A549 treated with AZD2906 at 1 μM for 4 hours (cell line): ENCODE data around the gene PNRC2. TPM values are rescaled to one million over a fixed set of nuclear protein-coding genes. Genes with fewer than 3 reads are reported as not detected.

Experiments used
- total RNA-seq: library from RNA; stranded (reverse); fragments of 200-300 nt; extraction: Qiagen RNA extraction; gene quantifications from 5 replicates; pipeline ENCODE4 v1.2.3, GENCODE V29; 2022

PNRC2 gene, protein sequence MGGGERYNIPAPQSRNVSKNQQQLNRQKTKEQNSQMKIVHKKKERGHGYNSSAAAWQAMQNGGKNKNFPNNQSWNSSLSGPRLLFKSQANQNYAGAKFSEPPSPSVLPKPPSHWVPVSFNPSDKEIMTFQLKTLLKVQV
- 29.0 to 39.1 TPM (median 33.8 TPM) in 5 replicates for total RNA-seq

DNA sequence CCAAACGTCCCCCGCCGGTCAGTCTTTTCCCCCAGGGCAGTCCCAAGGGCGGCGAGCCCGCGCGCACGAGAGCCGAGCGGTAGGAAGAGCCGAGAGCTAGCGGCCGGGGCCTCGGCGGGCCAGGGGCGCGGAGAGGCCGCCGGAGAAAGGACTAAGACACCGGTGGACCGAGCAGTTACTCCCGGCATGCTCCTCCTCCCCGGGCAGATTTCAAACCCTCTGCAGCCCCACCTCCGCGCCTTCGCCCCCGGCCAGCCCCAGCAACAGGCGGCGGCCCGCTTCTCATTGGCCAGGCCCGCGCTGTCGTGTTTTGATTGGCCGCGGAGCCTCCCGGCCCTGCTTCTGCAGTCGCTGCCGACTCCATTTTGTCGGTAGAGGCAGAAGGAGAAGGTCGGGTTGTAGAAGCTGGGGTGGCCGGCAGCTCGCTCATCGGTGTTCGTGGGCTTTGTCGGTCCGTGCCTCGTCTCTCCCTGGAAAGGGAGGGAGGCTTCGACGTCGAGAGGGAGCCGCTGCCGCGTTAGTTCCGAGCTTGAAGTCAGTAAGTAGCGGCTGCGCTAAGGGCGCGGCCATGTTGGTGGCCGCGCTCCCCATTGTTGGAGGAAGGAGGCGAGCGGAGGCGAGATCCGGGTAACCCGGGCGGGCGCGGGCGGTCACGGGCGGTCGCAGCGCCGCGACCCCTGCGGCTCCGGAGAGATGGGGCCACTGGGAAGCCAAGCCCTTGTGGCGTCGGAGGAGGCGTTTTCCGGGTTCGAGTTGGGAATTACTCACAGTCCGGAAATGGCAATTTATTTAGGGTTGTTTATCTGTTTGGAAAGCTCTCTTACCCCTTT, at the start of gene PNRC2:
Gene PNRC2, plus strand, starts transcription at position 368 of the 830 bp plus-strand sequence. CDS start 1,630 bp downstream, outside the sequence.

DNA sequence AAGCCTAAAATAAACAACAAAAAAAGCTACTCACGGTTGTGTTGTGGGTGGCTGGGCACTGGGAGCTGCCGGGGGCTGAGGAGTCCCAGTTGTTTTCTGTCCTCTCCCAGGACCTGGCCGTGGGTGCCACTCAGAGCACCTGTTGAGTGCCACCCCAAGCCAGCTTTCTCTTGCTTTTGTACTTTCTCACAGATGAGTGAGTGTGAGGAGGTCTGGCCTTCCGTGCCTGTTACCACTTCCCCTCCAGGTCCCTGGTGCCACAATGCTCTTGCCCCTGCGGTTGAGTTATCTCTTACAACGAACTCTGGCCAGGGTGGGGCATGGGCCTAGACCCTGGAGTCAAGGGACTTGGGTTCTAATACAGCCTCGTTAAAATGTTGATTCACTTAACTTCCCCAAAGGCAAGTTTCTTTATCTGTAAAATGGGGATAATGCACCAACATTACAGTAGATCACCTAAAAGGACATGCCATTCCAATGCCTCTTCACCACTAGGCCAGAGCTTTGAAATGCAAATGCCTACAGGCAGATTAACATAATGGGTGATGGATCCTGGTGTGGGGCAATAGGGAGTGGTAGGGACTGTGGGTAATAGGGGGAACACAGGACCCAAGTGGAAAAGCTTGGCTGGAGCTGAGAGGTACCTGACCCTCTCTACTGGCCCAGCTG, 46.3 kb upstream of the PNRC2 start, which contains the start of gene CNR2:
Gene CNR2, minus strand, starts transcription at position 151 of the 669 bp plus-strand sequence. CDS start 37,745 bp downstream, outside the sequence.

DNA sequence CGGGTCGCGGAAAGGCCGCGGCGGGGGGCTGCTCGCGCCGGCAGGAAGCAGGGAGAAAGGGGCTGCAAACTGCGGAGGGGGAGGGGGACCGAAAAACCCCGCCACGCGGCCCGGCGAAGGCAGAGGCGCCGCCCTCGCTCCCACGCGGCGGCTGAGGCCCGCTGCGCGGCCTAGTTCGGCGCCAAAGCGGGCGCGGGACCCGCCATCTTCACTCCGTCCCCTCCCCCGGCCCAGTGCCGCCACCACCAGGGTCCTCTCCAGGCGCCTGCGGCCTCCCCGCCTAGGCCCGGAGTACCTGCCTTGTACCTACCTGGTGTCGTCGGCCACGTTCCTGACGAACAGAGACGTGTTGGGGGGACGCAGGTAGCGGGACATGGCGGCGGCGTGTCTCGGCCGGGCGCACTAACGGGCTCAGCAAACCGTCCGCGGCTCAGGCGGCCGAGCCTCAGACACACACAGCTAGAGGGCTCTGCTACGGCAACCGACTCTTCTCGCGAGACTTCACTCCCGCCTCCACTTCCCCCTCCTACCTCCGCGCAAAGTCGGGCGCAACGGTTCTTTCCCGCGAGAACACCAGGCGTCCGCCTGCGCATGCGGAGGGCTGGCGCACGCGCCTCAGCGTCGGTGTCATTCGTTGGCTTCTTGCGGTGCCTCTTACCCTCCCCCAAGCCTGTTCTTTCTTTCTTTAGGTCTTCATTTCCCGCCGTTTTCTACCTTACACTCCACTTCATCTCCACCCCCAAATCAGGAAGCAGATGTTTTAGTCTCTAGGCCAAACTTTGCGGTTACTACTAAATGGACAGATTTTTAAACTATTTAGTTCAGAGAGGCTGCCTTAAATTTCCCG, 20.5 kb downstream of the PNRC2 start, which contains the start of gene SRSF10:
Gene SRSF10, minus strand, starts transcription at position 447 of the 847 bp plus-strand sequence. Its CDS starts 72 bp downstream, at position 375.

Other genes with a start within 250 kb of the PNRC2 start
- 26.3 to 35.0 TPM (median 27.4 TPM) in 5 replicates for gene ELOA, start 216.4 kb upstream of the PNRC2 start, total RNA-seq
- 23.3 to 30.5 TPM (median 29.8 TPM) in 5 replicates for gene PITHD1, start 181.4 kb upstream of the PNRC2 start, total RNA-seq
- gene LYPLA2, start 168.7 kb upstream of the PNRC2 start, total RNA-seq = 56.4 to 59.6 TPM (median 57.5 TPM) in 5 replicates
- gene GALE, start 159.1 kb upstream of the PNRC2 start, total RNA-seq = 68.2 to 77.4 TPM (median 70.0 TPM) in 5 replicates
- gene HMGCL, start 134.4 kb upstream of the PNRC2 start, total RNA-seq = 12.2 to 14.1 TPM (median 13.9 TPM) in 5 replicates
- 8.5 to 11.5 TPM (median 10.1 TPM) in 5 replicates for gene FUCA1, start 91.5 kb upstream of the PNRC2 start, total RNA-seq
- 0.01 TPM in 1 of 5 replicates, not detected in the others for gene CNR2, start 46.5 kb upstream of the PNRC2 start, total RNA-seq
- 89.6 to 99.1 TPM (median 94.2 TPM) in 5 replicates for gene SRSF10, start 20.5 kb downstream of the PNRC2 start, total RNA-seq
- gene MYOM3, start 152.3 kb downstream of the PNRC2 start, total RNA-seq = 6.2 to 7.2 TPM (median 7.0 TPM) in 5 replicates
- gene IL22RA1, start 183.3 kb downstream of the PNRC2 start, total RNA-seq = 7.1 to 9.7 TPM (median 8.3 TPM) in 5 replicates
- 0.79 to 1.1 TPM (median 0.91 TPM) in 5 replicates for gene IFNLR1, start 227.5 kb downstream of the PNRC2 start, total RNA-seq